HepG2 (cell line): Measurements from ENCODE around the gene POMT2. TPM values are rescaled to one million over a fixed set of nuclear protein-coding genes. Genes with fewer than 3 reads are reported as not detected.

ENCODE experiments used
- ATAC-seq: fragments of 200-7000 bp; cut with Tn5 transposase; 3 replicates; pipeline ENCODE4 v1.9.1; 2020; ENCODE audit warnings: mild to moderate bottlenecking, moderate library complexity
- BruUV-seq: library from RNA; stranded (reverse); fragments of 400-500 nt; replicated peaks from 2 replicates; lab custom pipeline; 2021; lab: Mats Ljungman, UMichigan
- CTCF ChIA-PET: fragments of 300-600 bp; formaldehyde crosslinking; extraction: SDS; loops from one replicate; lab custom pipeline; 2021; ENCODE audit warnings: low total read pairs, inconsistent platforms, low intra/inter-chr PET ratio; lab: Yijun Ruan, JAX
- POLR2A ChIA-PET: fragments of 350-600 bp; sonication (Branson Sonifier 250); formaldehyde crosslinking; loops from one replicate; lab custom pipeline; 2020; ENCODE audit warnings: antibody characterized with exemption, inconsistent platforms; lab: Yijun Ruan, JAX
- DNase-seq: peaks from one replicate; pipeline ENCODE4 v3.0.0-alpha.2; 2015; ENCODE audit warnings: low spot score
- FAIRE-seq: peaks from 3 replicates; lab custom pipeline; 2011; peaks lifted over from hg19 to GRCh38; lab: Jason Lieb, UNC
- H2AFZ ChIP-seq: one replicate; pipeline ENCODE4 v1.6.1; 2011; ENCODE audit warnings: low read length, inconsistent platforms
- H3K27ac ChIP-seq: fragments of 300-600 bp; 3 replicates; pipeline ENCODE4 v1.8.0; 2011; ENCODE audit warnings: mixed run types, mild to moderate bottlenecking, mixed read lengths, low read length, inconsistent platforms; ENCODE audit not compliant: insufficient read depth; ENCODE audit errors: extremely low read length
- H3K27me3 ChIP-seq, 2 experiments: fragments of 200-600 bp in 1 of 2; 2 replicates in 1 of 2; 3 replicates in 1 of 2; pipeline versions ENCODE4 v1.6.0 to v1.8.0; 2011; ENCODE audit warnings: low read length in 2 of 2, mild to moderate bottlenecking in 2 of 2, moderate library complexity in 2 of 2, inconsistent platforms in 1 of 2; ENCODE audit not compliant: insufficient read depth in 2 of 2, control insufficient read depth in 1 of 2
- H3K36me3 ChIP-seq, 2 experiments: fragments of 200-600 bp in 1 of 2; replicated peaks in 1 of 2; 2 replicates in 1 of 2; 3 replicates in 1 of 2; pipeline versions ENCODE4 v1.5.1 to v1.8.0; 2011; ENCODE audit warnings: low read length in 2 of 2, inconsistent platforms in 1 of 2; ENCODE audit not compliant: insufficient read depth in 2 of 2, control insufficient read depth in 1 of 2
- H3K4me1 ChIP-seq: 2 replicates; pipeline ENCODE4 v1.5.1; 2012; ENCODE audit warnings: low read length, inconsistent platforms; ENCODE audit not compliant: insufficient read depth
- H3K4me2 ChIP-seq: 2 replicates; pipeline ENCODE4 v1.6.0; 2011; ENCODE audit warnings: low read depth, low read length, inconsistent platforms
- H3K4me3 ChIP-seq, 3 experiments: fragments of 200-600 bp in 1 of 3; sonication (generic), shearing (Covaris generic) in 1 of 3; replicated peaks in 1 of 3; 2 replicates each; pipeline ENCODE4 v1.5.1; 2011 to 2016; ENCODE audit warnings: low read length in 3 of 3, inconsistent platforms in 2 of 3, low read depth in 2 of 3, mild to moderate bottlenecking in 2 of 3, control low read depth in 1 of 3, mixed read lengths in 1 of 3; ENCODE audit not compliant: insufficient read depth in 1 of 3
- H3K79me2 ChIP-seq: one replicate; pipeline ENCODE4 v1.6.1; 2011; ENCODE audit warnings: low read length, inconsistent platforms; ENCODE audit not compliant: insufficient read depth
- H3K9ac ChIP-seq: 2 replicates; pipeline ENCODE4 v1.6.0; 2011; ENCODE audit warnings: mild to moderate bottlenecking, low read depth, low read length, inconsistent platforms; ENCODE audit not compliant: insufficient read depth
- H3K9me3 ChIP-seq: 2 replicates; pipeline ENCODE4 v1.5.1; 2012; ENCODE audit warnings: mild to moderate bottlenecking, low read length
- H4K20me1 ChIP-seq: 2 replicates; pipeline ENCODE4 v1.6.0; 2011; ENCODE audit warnings: inconsistent platforms, mild to moderate bottlenecking, low read length, moderate library complexity; ENCODE audit not compliant: insufficient read depth
- AFF4 ChIP-seq: sonication (generic); formaldehyde crosslinking; IDR thresholded peaks from 2 replicates; pipeline ENCODE4 v1.4.0; 2020; ENCODE audit warnings: missing genetic modification reagents
- ELF4 ChIP-seq: sonication (generic); formaldehyde crosslinking; IDR thresholded peaks from 2 replicates; pipeline ENCODE4 v1.5.0; 2020; ENCODE audit warnings: missing genetic modification reagents, mild to moderate bottlenecking, moderate library complexity, borderline replicate concordance
- NFATC3 ChIP-seq: sonication (generic); formaldehyde crosslinking; IDR thresholded peaks from 2 replicates; pipeline ENCODE4 v1.5.1; 2020; ENCODE audit warnings: mild to moderate bottlenecking, missing genetic modification reagents
- ONECUT2 ChIP-seq: sonication (generic); formaldehyde crosslinking; IDR thresholded peaks from 2 replicates; pipeline ENCODE4 v1.4.0; 2020; ENCODE audit warnings: missing genetic modification reagents
- PHF8 ChIP-seq: sonication (generic); formaldehyde crosslinking; IDR thresholded peaks from 2 replicates; pipeline ENCODE4 v1.5.0; 2020; ENCODE audit warnings: missing genetic modification reagents
- SCMH1 ChIP-seq: sonication (generic); formaldehyde crosslinking; IDR thresholded peaks from 2 replicates; pipeline ENCODE4 v1.9.0; 2021; ENCODE audit warnings: missing genetic modification reagents, mild to moderate bottlenecking, borderline replicate concordance
- SIX1 ChIP-seq: sonication (generic); formaldehyde crosslinking; IDR thresholded peaks from 2 replicates; pipeline ENCODE4 v1.4.0; 2020; ENCODE audit warnings: missing genetic modification reagents, borderline replicate concordance
- STAG1 ChIP-seq: sonication (generic); formaldehyde crosslinking; IDR thresholded peaks from 2 replicates; pipeline ENCODE4 v1.4.0; 2020; ENCODE audit warnings: missing genetic modification reagents
- ZBTB37 ChIP-seq: sonication (generic); formaldehyde crosslinking; IDR thresholded peaks from 2 replicates; pipeline ENCODE4 v1.4.0; 2020; ENCODE audit warnings: mild to moderate bottlenecking, missing genetic modification reagents
- ZC3H4 ChIP-seq: sonication (generic); formaldehyde crosslinking; IDR thresholded peaks from 2 replicates; pipeline ENCODE4 v1.4.0; 2020; ENCODE audit warnings: missing genetic modification reagents, borderline replicate concordance
- ZMAT5 ChIP-seq: sonication (generic); formaldehyde crosslinking; IDR thresholded peaks from 2 replicates; pipeline ENCODE4 v1.5.0; 2020; ENCODE audit warnings: mild to moderate bottlenecking, low read depth, missing genetic modification reagents, borderline replicate concordance
- ZNF124 ChIP-seq: sonication (generic); formaldehyde crosslinking; IDR thresholded peaks from 2 replicates; pipeline ENCODE4 v1.4.0; 2020; ENCODE audit warnings: missing genetic modification reagents
- ZNF761 ChIP-seq: sonication (generic); formaldehyde crosslinking; conservative IDR thresholded peaks from 2 replicates; pipeline ENCODE4 v1.4.0; 2020; ENCODE audit warnings: mild to moderate bottlenecking, missing genetic modification reagents
- ZNF839 ChIP-seq: sonication (generic); formaldehyde crosslinking; IDR thresholded peaks from 2 replicates; pipeline ENCODE4 v1.4.0; 2020; ENCODE audit warnings: missing genetic modification reagents, mild to moderate bottlenecking, borderline replicate concordance
- WGBS: methylation state at CpG from one replicate; pipeline ENCODE4 v1.1.6; 2017; ENCODE audit warnings: low lambda C conversion rate; 5-methylcytosine and 5-hydroxymethylcytosine counted together
- in situ Hi-C: cut with HindIII; loops from 2 replicates; pipeline ENCODE4 v1.10.0; 2017; ENCODE audit warnings: low pct_unique_long_range_greater_than_20kb; ENCODE audit not compliant: extremely low pct_ligation_motif_present
- intact Hi-C: fragments of 100-400 bp; cut with micrococcal nuclease; formaldehyde crosslinking; loops from one replicate; pipeline ENCODE4 v1.10.0; 2022; ENCODE audit not compliant: unreplicated experiment
- polyA plus RNA-seq, 8 experiments: library from polyadenylated mRNA; depleted of rRNA in 3 of 8; stranded (reverse) in 7 of 8; unstranded in 1 of 8; fragments of >200 nt; fragmentation: Illumina TruSeq in 4 of 8; extraction: Trizol in 4 of 8; gene quantifications; 2 replicates each; pipeline versions ENCODE4 v1.2.1 to v1.2.3, GENCODE V29; 2011 to 2016; ENCODE audit warnings: low read depth in 4 of 8, missing spikeins in 1 of 8, mixed read lengths in 1 of 8; ENCODE audit not compliant: insufficient read depth in 1 of 8
- total RNA-seq, 5 experiments: library from RNA; depleted of rRNA; stranded (reverse); fragments of >200 nt; fragmentation: Illumina TruSeq; extraction: Trizol; gene quantifications; 2 replicates each; pipeline ENCODE4 v1.2.3, GENCODE V29; 2016; ENCODE audit warnings: low read depth in 1 of 5
- TF ChIP-seq, protein P1 (sequence below): IDR thresholded peaks from 2 replicates; pipeline ENCODE4 v1.6.1; 2016

POMT2 gene
- total and polyA plus RNA-seq, 2 of the 13 experiments (the other 11 are each of a cell fraction or from before 2014, with no cell fraction given) = 15.3 to 15.9 TPM

DNA sequence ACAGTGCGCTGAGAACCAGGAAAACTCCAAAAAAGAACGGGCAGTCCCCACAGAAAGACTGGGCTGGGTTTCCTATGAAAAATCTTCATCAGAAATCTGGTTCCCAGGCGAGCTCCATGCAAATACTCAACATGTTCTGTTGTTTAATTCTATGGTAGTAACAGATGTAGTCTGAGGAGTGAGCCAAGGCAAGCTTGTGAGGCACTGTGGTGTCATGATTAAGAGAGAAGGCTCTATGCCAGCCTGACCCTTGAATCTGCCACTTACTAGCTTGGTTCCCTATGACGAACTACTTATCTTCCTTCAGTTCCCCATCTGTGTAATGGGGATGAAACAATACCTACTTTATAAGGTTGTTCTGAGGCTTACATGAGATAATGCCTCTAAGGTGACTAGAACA is 10.7 kb downstream of the POMT2 start (continued):
- no peak for TF ChIP-seq STAG1 (CRISPR knock-in tag)
- no peak for TF ChIP-seq SCMH1 (CRISPR knock-in tag)

- ATAC-seq (no peak), DNase-seq (no peak), FAIRE-seq (no peak)
- ChIA-PET POLR2A (no interaction called here), CTCF (no interaction called here)
- Histone ChIP-seq H3K9me3 (no peaks in the 10 kb centered on the region), H3K4me2 (no peak overlapping the region), H3K4me3 (no peak overlapping the region), H3K27ac (no peak overlapping the region), H3K36me3 (peaks cover 6 to 17% of the 10 kb centered on the region in 2 experiments), H3K4me1 (peaks cover 49% of the 10 kb centered on the region), H2AFZ (no peak overlapping the region), H3K27me3 (no peaks in the 10 kb centered on the region), H3K9ac (no peak overlapping the region), H3K79me2 (peaks cover 1% of the 10 kb centered on the region), H4K20me1 (no peaks in the 10 kb centered on the region)
- 97% methylated on average over 4 of the region's 4 CpGs for WGBS
- BruUV-seq = no TSS peak
- in situ Hi-C loops = loop anchor here (10.0 kb wide), 2 partner anchors 106 to 236 kb away; no protein-coding TSS in a partner anchor
- intact Hi-C loops = no loop called here
- TF ChIP-seq, protein P1, sequence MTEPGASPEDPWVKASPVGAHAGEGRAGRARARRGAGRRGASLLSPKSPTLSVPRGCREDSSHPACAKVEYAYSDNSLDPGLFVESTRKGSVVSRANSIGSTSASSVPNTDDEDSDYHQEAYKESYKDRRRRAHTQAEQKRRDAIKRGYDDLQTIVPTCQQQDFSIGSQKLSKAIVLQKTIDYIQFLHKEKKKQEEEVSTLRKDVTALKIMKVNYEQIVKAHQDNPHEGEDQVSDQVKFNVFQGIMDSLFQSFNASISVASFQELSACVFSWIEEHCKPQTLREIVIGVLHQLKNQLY (CRISPR knock-in tag) = no peak
- TF ChIP-seq SIX1 (CRISPR knock-in tag) (no peak), ZBTB37 (no peak), ZMAT5 (no peak), NFATC3 (CRISPR knock-in tag) (no peak), ZNF124 (CRISPR knock-in tag) (no peak), AFF4 (CRISPR knock-in tag) (no peak), ZNF839 (CRISPR knock-in tag) (no peak), ZNF761 (CRISPR knock-in tag) (no peak), ELF4 (CRISPR knock-in tag) (no peak), PHF8 (CRISPR knock-in tag) (no peak), ZC3H4 (CRISPR knock-in tag) (no peak), ONECUT2 (CRISPR knock-in tag) (no peak)
Measured at GRCh38 chr14:77309131-77309530, 11.6 kb downstream of the POMT2 start.
